ACHN (cell line): ENCODE results near the gene USP6NL.
A peak's percentile ranks its signal among the peaks of the same experiment; 100 is the strongest.

Experiments used
- DNase-seq: peaks from one replicate; pipeline ENCODE4 v3.0.0-alpha.2; 2015
- in situ Hi-C: cut with HindIII; loops from 2 replicates; pipeline ENCODE4 v1.10.0; 2017; ENCODE audit warnings: low sequenced_read_pairs, low pct_ligation_motif_present, low pct_unique_long_range_greater_than_20kb

Gene USP6NL

DNA sequence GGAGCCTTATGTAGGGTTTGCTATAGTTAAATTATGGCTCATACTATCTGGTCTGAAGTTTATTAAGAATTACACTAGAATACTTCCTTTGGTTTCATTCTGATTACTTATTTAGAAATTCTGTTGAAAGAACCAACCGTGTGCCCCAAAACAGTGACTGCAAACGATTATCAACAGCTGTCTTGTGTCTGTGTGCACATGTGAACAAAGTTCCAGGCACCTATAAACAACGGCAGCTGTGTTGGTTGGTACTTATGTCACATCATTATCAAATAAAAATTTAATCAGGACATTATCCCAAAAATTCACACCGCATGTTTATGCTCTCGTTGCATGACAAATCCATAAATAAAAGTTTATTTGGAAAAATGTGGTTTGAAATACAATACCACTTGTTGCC, 80.6 kb downstream of the USP6NL start:
- DNase-seq, result no peak
- in situ Hi-C loops, result no loop called here

DNA sequence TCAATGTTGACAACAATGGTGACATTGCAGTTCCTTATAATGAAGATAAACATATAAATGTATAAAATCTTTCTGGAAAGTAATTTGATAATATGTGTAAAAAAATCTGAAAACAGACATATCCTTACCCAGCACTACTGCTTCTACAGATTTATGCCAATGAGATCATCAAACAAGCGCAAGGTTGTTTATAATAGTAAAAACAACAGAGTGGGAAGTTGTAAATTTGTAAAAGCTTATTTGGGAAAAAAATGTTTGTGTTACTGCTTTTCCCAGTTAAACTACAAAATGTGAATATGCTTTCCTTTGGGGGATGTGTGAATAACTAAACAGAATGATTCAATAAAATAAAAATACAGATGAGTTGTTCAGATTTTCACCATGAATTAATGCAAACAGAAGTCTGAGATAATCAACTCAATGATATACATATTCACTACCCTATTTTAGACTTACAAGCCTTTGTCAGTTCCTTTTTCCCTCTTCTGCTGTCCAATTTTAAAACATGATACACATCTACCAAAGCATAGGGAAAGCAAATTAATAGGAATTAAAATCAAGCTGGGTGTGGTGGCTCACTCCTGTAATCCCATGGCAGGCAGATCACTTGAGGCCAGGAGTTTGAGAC, 82.1 kb downstream of the USP6NL start:
- in situ Hi-C loops, result no loop called here
- no peak for DNase-seq

- in situ Hi-C loops, result no loop called here
- DNase-seq, result no peak
Observed at GRCh38 chr10:11528286-11528685, 83.2 kb downstream of the USP6NL start.

DNA sequence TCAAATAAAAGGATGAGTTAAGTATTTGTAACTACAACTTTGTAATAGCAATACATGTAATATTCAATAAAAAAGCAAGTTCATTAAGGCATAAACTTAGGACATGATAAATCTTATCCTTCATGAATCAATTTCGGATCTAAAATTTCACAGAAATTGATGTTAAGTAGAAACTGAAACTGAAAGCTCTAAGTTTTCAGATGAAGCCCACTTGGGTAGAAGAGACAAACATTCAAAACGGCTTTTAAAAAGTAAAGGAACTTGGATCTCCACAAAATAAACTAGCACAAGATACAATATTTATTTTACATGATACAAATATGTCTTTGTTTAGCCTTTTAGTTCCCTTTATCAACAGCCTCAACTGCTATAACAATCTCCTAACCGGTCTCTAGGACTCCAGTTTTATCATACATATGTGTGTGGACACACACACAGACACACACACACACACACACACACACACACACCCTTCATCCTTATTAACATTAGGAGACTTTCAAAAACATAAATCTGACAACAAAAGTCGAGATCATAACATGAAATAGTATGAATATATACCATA, 83.7 kb downstream of the USP6NL start:
- in situ Hi-C loops, result no loop called here
- DNase-seq, result no peak

GRCh38 chr10:11527068-11527467, 84.4 kb downstream of the USP6NL start:
- no peak for DNase-seq
- in situ Hi-C loops, result no loop called here

GRCh38 chr10:11525503-11525902, 85.9 kb downstream of the USP6NL start:
- in situ Hi-C loops, result no loop called here
- no peak for DNase-seq

- DNase-seq, result no peak
Observed at GRCh38 chr10:11522821-11523245, 88.6 kb downstream of the USP6NL start.

DNA sequence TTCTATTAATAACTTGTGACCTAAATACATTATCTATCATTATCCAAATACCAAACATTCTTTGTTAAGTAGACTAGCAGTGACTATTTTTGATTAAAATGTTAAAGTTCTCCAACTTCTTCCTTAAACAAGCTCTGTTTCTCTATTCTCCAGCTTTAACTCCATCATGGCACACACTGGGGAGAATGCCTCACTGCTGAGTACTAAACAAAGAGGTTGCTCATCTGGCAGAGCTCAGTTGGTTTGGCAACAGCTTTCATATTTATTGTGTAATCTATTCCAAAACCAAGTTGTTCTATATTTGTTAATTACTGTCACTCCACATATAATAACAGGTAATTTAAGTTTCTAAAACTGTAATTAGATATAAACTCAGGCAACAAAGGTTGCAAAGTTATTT, 89.6 kb downstream of the USP6NL start:
- in situ Hi-C loops, result loop anchor here (25.0 kb wide), 1 partner anchor 240 kb away; no protein-coding TSS in a partner anchor
- DNase-seq, result no peak

More at GRCh38 chr10:11522821-11523245, 88.6 kb downstream of the USP6NL start:
- in situ Hi-C loops, result loop anchor here (25.0 kb wide), 1 partner anchor 239 kb away; no protein-coding TSS in a partner anchor

- in situ Hi-C loops, result loop anchor here (25.0 kb wide), 1 partner anchor 241 kb away; no protein-coding TSS in a partner anchor
Observed at GRCh38 chr10:11520892-11521291, 90.6 kb downstream of the USP6NL start.

GRCh38 chr10:11517150-11517549, 94.3 kb downstream of the USP6NL start:
- no peak for DNase-seq
- in situ Hi-C loops, result loop anchor here (25.0 kb wide), 1 partner anchor 245 kb away; no protein-coding TSS in a partner anchor

More at GRCh38 chr10:11520892-11521291, 90.6 kb downstream of the USP6NL start:
- DNase-seq, result no peak

- in situ Hi-C loops, result loop anchor here (25.0 kb wide), 1 partner anchor 246 kb away; no protein-coding TSS in a partner anchor
- no peak for DNase-seq
Observed at GRCh38 chr10:11516431-11516746, 95.1 kb downstream of the USP6NL start.

GRCh38 chr10:11515596-11516430, 95.6 kb downstream of the USP6NL start:
- in situ Hi-C loops, result loop anchor here (25.0 kb wide), 1 partner anchor 246 kb away; no protein-coding TSS in a partner anchor
- DNase-seq, result peak; percentile 65

DNA sequence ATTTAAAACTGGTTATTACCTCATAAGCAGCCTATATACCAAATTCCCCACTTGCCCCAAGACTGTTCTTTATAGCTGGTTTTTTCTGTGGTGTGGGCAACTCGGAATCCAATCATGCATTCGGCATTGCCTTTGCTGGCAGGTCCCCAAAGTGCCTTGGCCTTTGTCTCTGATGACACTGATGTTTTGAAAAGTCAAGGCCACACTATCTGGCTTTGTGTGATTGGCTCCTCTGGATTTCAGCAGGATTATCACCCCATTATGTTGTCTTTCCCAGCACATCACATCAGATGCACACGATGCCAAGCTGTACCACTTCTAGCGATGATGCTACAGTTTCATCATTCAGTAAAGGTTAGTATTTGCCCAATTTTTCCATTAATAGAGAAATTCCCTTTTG, 97.7 kb downstream of the USP6NL start:
- DNase-seq, result no peak
- in situ Hi-C loops, result loop anchor here (25.0 kb wide), 1 partner anchor 249 kb away; no protein-coding TSS in a partner anchor

GRCh38 chr10:11512596-11512995, 98.9 kb downstream of the USP6NL start:
- in situ Hi-C loops, result loop anchor here (25.0 kb wide), 1 partner anchor 250 kb away; no protein-coding TSS in a partner anchor

DNA sequence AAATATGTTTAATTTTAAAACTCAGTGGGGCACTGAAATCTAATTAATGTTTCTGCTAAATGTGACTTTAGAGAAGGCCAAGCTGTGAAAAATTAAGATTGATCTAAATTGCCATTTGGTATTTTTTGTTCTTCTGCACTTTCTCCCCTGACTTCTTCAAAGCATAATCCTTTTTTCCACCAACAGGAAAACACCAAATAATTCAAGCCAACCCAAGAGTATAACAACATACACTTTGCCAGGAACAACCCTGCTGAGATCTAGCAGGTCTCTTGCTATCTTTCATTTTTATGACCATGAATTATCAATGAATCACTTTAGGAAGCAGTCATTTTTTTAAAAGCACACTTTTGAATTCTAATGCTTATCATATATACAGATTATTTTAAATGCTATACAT, 100.1 kb downstream of the USP6NL start:
- in situ Hi-C loops, result loop anchor here (25.0 kb wide), 1 partner anchor 251 kb away; no protein-coding TSS in a partner anchor
- no peak for DNase-seq

More at GRCh38 chr10:11512596-11512995, 98.9 kb downstream of the USP6NL start:
- no peak for DNase-seq

DNA sequence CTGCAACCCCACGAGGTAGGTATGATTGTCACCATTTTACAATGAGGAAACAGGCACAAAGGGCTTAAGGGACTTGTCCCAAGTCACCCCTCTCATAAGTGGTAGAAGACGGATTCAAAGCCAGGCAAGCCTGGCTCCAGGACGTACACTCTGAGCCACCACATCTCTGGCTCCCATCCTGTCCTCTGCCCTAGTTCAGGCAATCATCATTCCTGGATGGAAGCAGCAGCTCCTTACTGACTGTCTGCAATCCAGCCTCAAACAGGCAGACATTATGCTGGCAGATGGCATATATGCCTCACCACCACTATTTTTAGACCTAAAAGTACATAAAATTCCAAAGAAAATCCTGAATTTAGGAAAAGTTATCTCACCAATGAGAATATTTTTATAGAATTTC, 100.7 kb downstream of the USP6NL start:
- DNase-seq, result no peak
- in situ Hi-C loops, result loop anchor here (25.0 kb wide), 1 partner anchor 252 kb away; no protein-coding TSS in a partner anchor

GRCh38 chr10:11510281-11510680, 101.2 kb downstream of the USP6NL start:
- in situ Hi-C loops, result loop anchor here (25.0 kb wide), 1 partner anchor 252 kb away; no protein-coding TSS in a partner anchor
- no peak for DNase-seq

GRCh38 chr10:11509036-11509435, 102.4 kb downstream of the USP6NL start:
- no peak for DNase-seq
- in situ Hi-C loops, result loop anchor here (25.0 kb wide), 1 partner anchor 253 kb away; no protein-coding TSS in a partner anchor
